GM04503 (cell line): ENCODE results near the gene THEM5.
A peak's percentile ranks its signal among the peaks of the same experiment; 100 is the strongest.
"Not testable (repeated sequence)": the region's sequence is repeated elsewhere in the genome, so short reads cannot be mapped to it uniquely, and the experiment has no call there.

ENCODE experiments used
- DNase-seq: peaks from one replicate; pipeline ENCODE4 v3.0.0-alpha.2; 2012; ENCODE audit warnings: low read depth

The THEM5 gene

GRCh38 chr1:151867765-151868411, 14.4 kb upstream of the THEM5 start:
- DNase-seq: no peak

- DNase-seq: no peak
Observed at GRCh38 chr1:151867321-151867720, 13.8 kb upstream of the THEM5 start.

- no peak for DNase-seq
Observed at GRCh38 chr1:151864411-151864810, 10.9 kb upstream of the THEM5 start.

GRCh38 chr1:151862604-151863003, 9.1 kb upstream of the THEM5 start:
- DNase-seq: no peak

GRCh38 chr1:151860504-151861187, 7.1 kb upstream of the THEM5 start:
- no peak for DNase-seq

- DNase-seq: no peak
Observed at GRCh38 chr1:151859891-151860293, 6.4 kb upstream of the THEM5 start.

- no peak for DNase-seq
Observed at GRCh38 chr1:151858886-151859665, 5.6 kb upstream of the THEM5 start.

GRCh38 chr1:151858030-151858746, 4.7 kb upstream of the THEM5 start:
- no peak for DNase-seq

GRCh38 chr1:151855933-151856332, 2.4 kb upstream of the THEM5 start:
- no peak for DNase-seq

GRCh38 chr1:151855516-151855915, 2.0 kb upstream of the THEM5 start:
- DNase-seq: not testable (repeated sequence)

- no peak for DNase-seq
Observed at GRCh38 chr1:151854658-151855057, 1.1 kb upstream of the THEM5 start.

GRCh38 chr1:151852733-151853132, 779 bp downstream of the THEM5 start:
- no peak for DNase-seq

GRCh38 chr1:151851886-151852285, 1.6 kb downstream of the THEM5 start:
- DNase-seq: no peak

- no peak for DNase-seq
Observed at GRCh38 chr1:151849871-151850270, 3.6 kb downstream of the THEM5 start.

GRCh38 chr1:151849126-151849525, 4.4 kb downstream of the THEM5 start:
- DNase-seq: no peak

- DNase-seq: no peak
Observed at GRCh38 chr1:151847867-151848596, 5.5 kb downstream of the THEM5 start.

GRCh38 chr1:151846686-151847237, 6.8 kb downstream of the THEM5 start:
- no peak for DNase-seq

- DNase-seq: peak; percentile 32
Observed at GRCh38 chr1:151846062-151846568, 7.4 kb downstream of the THEM5 start.

GRCh38 chr1:151843398-151843797, 10.1 kb downstream of the THEM5 start:
- DNase-seq: no peak

GRCh38 chr1:151841141-151841540, 12.4 kb downstream of the THEM5 start:
- DNase-seq: no peak

GRCh38 chr1:151840421-151840820, 13.1 kb downstream of the THEM5 start:
- no peak for DNase-seq
